GM21786 (cell line): ENCODE results near the gene OSBP2.

Source experiments
- ATAC-seq: cut with Tn5 transposase; IDR thresholded peaks from one replicate; pipeline ENCODE4 v1.9.1; 2021; ENCODE audit not compliant: unreplicated experiment

Gene OSBP2

DNA sequence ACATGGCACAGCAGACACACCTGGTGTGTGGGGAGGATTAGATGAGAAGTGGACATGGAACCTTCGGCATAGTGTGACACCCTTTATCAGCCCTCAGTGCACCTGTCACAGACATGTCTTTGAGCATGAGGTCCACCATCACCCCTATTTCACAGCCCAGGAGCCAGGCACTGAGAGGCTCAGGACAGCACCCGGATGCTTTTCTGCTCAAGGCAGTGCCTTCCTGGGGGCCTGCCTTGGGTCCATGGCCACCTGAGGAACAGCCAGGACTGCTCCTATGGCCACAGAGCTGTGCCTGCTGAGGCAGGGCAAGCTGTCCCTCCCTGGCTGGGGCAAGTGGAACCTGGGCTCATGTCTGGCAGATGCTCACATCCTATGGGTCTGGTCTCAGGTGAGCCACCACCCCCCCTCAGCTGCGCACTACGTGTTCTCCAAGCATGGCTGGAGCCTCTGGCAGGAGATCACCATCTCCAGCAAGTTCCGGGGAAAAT is 198.1 kb downstream of the OSBP2 start:
- ATAC-seq: no peak

DNA sequence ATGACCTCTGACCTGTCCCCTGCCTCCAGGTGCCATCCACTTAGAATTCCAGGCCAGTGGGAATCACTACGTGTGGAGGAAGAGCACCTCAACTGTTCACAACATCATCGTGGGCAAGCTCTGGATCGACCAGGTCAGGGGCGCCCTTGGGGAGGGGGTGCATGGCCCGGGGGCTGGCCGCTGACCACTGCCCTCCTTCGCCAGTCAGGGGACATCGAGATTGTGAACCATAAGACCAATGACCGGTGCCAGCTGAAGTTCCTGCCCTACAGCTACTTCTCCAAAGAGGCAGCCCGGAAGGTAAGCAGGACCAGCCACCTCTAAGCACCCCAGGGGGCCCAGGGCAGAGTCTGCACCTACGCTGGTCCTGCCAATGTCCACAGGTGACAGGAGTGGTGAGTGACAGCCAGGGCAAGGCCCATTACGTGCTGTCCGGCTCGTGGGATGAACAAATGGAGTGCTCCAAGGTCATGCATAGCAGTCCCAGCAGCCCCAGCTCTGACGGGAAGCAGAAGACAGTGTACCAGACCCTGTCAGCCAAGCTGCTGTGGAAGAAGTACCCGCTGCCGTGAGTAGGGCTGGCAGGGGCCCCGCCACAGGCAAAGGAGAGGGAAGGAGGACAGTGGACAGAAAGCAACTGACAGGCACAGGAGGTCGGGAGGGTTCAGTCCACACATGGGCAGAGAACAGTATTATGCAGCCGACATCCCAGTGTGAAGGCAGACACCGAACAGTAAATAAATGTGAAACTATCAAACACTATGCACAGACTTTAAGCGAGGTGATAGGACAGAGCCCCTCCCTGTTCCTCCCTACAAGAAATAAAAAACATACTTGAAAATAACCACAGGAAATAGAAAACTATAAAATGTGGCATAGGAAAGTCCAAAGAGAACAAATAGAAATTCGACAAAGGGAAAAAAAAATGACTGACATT is 199.0 kb downstream of the OSBP2 start:
- no peak for ATAC-seq

DNA sequence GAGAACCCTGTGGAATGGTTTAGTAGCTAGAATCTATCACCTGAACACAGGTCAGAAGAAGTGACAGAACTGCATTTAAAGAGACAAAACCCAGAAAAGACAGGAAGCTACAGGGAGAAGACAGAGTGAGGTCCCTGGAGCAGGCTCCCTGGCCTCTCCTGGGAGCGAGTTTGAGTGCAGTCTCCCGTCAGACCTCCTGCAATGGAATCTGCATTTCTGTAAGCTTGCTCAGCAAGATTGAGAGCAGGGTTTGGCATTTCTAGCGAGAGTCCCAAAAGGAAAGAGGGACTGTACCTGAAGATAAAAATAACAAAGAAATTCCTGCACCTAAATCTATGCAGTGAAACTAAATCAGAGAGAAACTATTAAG is 199.7 kb downstream of the OSBP2 start:
- no peak for ATAC-seq

DNA sequence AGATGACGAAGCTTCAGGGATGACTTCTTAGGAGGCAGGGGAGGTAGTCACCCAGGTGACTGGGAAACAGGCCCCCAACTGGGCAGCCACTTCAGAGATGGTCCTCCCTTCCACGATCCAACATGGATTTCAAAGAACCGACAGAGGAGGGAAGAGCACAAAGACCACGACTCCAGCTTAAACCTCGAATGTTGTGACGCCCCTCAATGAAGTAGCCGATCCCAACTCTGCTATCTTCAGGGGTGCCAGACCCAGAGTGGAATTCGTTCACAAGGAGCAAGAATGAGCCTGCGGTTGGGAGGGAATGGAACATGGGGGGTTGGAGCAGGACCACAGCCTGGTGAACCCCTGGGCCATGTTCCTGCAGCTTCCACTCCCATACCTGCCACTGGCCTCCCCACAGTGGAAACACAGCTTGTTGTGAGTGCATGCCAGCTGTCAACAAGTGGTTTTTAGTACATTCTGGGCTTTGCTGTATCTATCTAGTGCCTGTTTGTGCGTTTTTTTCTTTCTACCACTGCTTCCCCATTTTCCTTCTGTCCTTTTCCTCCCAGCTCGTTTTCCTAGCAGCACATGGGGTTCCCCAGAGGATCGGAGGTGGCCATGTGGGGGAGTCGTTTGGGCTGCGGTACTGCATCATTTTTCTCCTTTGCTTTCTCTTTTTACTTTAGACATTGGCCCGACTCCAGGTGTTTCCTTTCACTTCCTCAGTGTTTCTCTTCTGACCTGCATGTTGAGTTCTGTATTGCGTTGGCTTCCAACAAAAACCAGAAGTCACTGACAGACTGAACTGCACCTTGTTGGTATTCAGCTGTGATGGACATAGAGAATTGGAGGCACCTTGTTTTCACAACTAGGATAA is 208.1 kb downstream of the OSBP2 start:
- ATAC-seq: no peak

DNA sequence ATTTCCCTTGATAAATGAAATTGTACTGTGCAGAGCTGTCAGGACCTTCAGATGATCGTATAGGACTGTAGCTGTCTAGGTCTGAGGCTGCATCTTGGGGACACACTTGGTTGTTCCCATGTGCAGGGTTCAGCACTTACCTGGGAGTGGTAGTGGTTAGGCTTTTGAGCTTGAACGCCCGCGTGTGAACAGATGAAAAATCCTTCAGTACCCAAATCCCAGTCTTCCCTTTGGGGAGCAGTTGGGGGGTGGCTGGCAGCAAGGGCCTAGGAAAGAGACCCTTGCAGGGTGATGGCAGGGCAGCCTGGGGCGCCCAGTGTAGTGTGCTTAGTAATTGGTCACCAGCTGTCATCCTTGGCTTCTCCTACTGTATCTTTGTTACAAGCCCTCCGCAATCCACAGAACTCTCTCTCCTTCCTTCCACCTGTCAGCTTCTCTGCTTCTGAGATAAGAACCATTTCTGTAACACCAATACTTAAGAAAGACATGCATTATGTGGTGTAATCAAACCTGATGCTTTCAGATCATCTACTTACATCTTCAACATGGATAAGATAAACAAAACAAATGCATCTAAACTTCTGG is 209.3 kb downstream of the OSBP2 start:
- no peak for ATAC-seq

DNA sequence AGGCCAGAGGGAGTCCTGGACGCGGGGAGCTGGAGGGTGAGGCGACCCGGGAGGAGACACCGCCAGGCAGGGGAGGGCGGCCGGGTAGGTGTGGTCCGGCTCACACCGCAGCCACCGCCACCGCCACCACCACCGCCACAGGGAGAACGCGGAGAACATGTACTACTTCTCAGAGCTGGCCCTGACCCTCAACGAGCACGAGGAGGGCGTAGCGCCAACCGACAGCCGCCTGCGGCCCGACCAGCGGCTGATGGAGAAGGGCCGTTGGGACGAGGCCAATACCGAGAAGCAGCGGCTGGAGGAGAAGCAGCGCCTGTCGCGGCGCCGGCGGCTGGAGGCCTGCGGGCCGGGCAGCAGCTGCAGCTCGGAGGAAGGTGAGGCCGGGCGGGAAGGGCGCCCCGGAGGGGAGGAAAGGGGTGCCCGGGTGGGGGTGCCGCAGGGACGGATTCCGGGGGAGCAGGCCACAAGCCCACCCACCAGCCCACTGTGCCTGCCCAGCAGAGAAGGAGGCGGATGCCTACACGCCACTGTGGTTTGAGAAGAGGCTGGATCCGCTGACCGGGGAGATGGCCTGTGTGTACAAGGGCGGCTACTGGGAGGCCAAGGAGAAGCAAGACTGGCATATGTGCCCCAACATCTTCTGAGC is 211.1 kb downstream of the OSBP2 start:
- ATAC-seq: no peak

DNA sequence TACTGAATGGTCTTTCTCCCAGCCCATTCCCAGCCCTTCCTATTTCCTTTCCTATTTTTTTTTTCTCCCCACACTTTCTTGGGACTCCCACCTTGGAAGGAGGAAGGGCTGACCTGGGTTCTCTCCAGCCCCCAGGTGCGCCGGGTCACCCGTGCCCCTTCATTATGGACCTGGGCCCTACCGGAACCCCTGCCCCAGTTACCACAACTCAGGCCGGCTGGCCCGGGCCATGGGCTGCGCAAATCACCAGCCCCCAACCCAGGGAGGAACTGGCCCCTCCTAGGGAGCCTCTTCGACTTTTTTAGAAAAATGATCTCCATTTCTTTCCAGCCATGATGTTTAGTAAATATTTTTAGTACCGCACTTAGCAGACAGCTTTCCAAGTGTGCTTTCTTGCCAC is 211.7 kb downstream of the OSBP2 start:
- ATAC-seq: no peak

DNA sequence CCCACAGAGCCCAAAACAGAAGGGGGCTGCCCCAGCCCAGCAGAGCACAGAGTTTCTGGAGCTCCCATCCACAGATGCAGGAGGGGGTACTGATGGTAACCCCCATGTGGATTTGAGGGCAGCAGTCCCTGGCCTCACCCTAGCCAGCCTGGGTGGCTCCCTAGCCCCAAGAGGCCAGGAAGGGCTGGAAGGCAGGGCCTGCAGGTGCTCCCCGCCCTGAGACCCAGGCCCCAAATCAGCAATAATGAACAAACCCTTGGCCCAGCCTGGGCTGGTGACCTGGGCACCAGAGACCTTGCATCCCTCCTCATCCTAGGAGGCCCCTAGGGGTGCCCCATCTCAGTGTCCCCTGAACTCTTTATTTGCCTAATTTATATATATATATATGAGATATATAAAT is 212.3 kb downstream of the OSBP2 start:
- no peak for ATAC-seq

DNA sequence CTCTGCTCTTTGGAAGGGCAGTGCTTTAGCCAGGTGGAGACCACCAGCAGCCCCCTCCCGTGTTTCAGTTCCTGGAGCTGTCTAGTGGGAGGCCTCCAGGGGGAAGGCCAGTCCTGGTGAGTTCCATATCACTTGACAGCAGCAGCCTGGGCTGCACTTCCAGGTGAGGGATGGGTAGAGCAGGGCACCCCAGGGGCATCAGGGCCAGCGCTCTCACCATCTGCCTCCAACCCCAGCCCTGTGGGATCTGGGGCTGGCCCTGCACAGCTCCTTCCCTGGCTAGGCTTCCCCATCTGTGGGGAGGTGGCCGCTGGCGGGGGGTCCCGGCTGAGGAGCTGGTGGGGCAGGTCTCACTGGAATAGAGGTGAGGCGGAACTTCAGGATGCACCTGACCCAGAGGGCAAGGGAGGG is 213.4 kb downstream of the OSBP2 start:
- no peak for ATAC-seq

DNA sequence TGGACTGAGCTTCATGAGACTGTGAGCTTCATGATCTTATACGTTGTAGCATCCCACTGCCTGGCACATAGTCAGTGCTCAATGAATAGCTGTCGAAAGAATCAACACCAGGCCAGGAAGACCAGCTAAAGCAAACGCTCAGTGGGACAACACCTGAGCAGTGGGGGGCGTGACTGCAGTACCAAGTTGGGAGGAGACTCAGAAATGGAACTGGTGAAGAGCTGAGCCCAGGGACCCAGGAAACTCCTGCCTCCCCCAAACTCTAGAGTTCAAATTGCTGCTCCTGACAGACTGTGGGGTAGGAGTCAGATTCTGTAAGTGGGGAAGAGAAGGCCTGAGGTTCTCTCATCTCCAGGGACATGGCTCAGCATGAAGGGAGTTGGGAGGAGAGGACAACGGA is 214.6 kb downstream of the OSBP2 start:
- ATAC-seq: no peak

DNA sequence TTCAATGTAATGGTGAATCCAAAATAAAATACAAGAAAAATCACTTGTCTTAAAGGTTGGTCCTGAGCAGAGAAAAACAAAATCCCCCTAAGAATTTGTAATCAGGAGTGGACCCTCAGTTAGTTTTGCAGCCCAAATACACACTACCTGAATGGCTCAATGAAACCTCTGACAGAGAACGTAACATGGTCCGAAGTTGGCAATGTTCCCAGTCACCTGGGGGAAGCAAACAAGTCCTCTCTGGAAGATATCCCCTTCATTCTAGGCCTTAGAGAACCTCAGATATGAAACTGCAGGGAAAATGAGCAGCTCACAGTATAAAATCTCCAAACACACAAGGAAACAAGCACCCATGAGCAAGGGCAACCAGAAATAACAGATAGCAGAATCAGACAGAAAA is 215.7 kb downstream of the OSBP2 start:
- ATAC-seq: no peak

DNA sequence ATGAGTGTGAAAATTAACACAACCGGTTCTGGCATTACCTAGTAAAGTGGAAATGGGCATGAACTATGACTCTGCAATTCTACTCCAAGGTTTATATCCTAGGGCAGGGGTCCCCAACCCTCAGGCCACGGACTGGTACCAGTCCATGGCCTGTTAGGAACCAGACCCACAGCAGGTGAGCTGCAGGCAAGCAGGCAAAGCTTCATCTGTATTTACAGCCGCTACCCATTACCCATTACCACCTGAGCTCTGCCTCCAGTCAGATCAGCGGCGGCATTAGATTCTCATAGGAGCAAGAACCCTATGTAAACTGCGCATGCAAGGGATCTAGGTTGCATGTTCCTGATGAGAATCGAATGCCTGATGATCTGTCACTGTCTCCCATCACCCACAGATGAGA is 224.1 kb downstream of the OSBP2 start:
- ATAC-seq: no peak

DNA sequence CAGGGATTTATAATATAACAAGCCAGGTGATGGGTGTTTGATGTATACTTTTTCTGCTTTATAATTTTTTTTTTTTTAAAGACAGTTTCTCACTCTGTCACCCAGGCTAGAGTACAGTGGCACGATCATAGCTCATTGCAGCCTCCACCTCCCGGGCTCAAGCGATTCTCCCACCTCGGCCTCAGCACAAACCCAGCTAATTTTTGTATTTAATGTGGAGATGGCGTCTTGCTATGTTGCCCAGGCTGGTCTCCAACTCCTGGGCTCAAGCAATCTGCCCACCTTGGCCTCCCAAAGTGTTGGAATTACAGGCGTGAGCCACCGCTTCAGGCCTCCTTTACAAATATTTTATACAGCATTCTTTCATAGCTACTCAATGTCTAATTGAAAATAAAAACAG is 225.3 kb downstream of the OSBP2 start:
- no peak for ATAC-seq

DNA sequence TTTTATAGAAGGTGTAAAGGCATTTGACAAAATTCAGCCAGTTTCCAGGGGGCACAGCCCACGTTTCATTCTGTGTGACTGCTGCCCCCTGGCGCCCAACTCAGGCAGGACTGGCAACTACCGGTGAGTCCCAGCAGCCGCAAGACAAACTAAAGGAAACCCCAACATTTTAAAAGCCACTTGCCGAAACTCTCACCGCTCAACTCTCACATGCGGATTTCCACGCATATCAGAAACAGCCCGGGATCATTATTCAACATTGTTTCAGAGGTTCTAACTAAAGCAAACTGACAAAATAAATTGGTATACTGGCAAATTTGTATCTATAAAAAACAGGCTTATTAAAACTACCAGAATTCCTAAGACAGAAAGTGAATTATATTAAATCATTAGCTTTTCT is 225.7 kb downstream of the OSBP2 start:
- no peak for ATAC-seq

DNA sequence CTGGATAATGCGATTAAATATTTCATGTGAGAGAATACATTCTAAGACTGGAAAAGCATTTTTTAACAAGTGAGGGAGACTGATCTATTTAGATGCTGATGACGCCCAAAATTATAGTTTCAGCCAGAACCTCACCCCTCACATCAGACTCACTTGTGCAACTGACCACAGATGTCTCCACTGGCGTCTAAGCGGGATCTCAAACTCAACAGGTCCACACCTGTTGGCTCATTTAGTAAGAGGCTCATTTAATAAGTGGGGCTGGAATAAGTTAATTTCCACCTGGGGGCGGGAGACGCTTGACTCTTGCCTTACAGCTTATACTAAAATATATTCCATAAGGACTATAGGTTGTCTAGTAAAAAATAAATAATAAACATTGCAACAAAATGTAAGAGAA is 226.4 kb downstream of the OSBP2 start:
- ATAC-seq: no peak

DNA sequence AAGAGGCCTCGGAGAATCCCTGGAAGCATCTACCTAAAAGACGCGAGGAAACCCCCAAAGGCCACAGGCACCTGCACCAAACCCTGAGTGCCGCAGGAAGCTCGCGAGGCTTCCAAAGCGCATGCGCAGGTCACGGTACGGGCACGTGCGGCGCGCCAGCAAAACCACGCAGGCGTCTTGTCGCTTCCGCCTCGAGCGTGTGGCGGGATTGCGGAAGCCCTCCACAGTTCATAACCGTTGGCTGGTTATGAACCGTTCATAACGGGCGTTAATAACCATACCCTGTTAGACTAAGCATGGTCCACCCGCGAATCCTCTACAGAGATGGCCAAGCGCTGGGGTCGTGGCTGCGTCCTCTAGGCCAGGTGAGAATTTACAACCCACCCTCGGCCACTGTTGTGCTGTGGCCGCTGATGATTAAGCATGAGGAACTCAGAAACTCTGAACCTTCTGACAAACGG is 227.5 kb downstream of the OSBP2 start:
- no peak for ATAC-seq

DNA sequence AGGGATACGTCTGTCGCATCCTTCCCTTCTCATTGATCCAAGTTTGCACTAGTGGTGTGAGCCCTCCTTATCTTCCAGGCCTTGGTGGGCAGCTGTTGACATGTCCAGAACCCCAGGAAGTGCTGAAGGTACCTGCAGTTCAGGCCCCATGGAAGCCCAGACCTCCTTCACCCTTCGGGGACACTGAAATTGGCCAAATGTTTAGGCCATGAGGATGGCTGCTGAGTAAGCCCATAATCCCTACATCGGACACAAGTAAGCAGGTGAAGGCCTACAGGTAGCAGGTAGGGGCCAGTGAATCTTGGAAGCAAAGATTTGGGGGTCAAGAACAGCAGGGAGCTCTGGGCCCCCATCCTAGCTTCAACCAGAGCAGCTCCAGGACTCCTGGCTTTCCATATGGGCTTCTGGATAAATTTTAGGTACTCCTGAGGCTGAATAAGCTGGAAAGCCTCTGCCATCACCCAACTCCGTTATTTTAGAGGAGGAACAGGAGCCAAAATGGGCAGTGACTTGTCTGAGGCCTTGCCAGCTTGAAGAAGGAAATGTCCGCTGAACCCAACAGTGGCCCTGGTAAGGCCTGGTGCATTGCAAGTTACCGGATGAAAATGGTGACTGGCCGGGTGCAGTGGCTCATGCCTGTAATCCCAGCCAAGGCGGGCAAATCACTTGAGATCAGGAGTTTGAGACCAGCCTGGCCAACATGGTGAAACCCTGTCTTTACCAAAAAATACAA is 228.7 kb downstream of the OSBP2 start:
- no peak for ATAC-seq

DNA sequence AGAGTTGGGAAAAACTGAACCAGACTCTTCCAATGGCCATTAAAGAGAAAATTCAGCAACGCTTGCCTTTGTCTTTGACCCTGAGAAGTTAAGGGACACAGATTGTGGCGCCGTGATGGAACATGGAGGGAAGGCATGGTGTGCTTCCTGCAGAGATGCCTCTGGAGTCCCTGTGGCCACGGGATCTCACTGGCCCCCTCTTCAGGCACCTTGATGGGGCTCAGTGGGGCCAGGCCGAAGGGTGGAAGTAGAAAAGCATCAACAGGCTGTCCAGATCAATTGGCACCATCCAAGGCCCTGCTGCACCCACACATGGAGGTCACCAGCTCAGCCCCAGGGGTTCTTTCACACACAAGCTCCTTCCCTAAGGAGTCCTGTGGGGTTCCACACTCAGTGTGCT is 231.0 kb downstream of the OSBP2 start:
- ATAC-seq: no peak

DNA sequence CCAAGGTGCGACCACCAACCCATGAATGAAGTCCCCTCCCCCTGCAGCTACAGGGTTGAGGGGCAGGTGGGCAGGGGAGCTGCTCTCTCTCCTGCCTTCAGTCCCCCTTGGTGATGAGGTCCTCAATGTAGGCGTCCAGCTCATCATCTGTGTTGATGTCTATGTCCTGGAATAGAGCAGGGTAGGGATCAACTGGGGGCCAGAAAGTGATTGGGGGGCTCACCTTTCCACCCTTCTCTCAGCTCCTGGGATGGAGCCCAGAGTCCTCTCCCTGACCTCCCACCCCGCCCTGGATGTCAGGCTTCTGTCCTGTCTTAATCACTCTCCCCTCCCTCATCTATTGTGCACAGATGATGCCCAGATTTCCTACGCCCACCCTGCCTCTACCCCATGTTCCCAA is 232.0 kb downstream of the OSBP2 start:
- ATAC-seq: no peak

DNA sequence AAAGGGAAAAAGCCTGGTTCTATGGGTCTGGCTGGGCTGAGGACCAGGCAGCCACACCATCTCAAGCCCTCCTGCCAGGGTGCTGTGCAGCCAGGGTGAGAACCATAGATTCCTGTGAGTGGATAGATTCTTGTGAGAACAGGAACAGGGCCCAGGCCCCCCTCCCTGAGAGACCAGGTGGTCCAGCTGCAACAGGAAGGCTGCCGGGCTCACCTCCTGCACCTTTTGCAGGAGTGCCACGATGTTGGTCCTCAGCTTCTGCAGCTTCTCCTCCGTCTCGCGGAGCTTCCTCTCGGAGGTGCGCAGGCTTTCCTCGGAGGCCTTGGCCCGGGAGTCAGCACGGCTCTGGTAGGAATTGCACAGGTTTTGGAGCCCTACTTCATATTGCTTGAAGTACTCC is 233.1 kb downstream of the OSBP2 start:
- no peak for ATAC-seq
